Kidney epithelial cell (primary cell): ENCODE data around the gene RILPL1. TPM values are rescaled to one million over a fixed set of nuclear protein-coding genes. Genes with fewer than 3 reads are reported as not detected.

Source experiments
- DNase-seq: peaks from one replicate; pipeline ENCODE4 v3.0.0-alpha.2; 2010; ENCODE audit warnings: low read depth
- H3K27me3 ChIP-seq: 2 replicates; pipeline ENCODE4 v1.6.0; 2011; ENCODE audit warnings: low read length; ENCODE audit not compliant: control insufficient read depth, insufficient read depth
- H3K36me3 ChIP-seq: 2 replicates; pipeline ENCODE4 v1.5.1; 2011; ENCODE audit warnings: low read length; ENCODE audit not compliant: control insufficient read depth, insufficient read depth
- H3K4me3 ChIP-seq: 2 replicates; pipeline ENCODE4 v1.5.1; 2011; ENCODE audit warnings: low read depth, mild to moderate bottlenecking, control low read depth, low read length
- CTCF ChIP-seq: IDR thresholded peaks from 2 replicates; pipeline ENCODE4 v1.5.1; 2011; ENCODE audit warnings: mild to moderate bottlenecking, moderate library complexity, low read length, control low read depth, inconsistent platforms; ENCODE audit not compliant: insufficient read depth, poor library complexity, severe bottlenecking
- total RNA-seq: library from RNA; depleted of rRNA; stranded (reverse); fragments of >200 nt; gene quantifications from 2 replicates; pipeline ENCODE4 v1.2.3, GENCODE V29; 2015

Gene RILPL1
- total RNA-seq, 1 donor from 2014 or later: 12.1 TPM

- Histone ChIP-seq H3K27me3 (no peaks in the 10 kb centered on the region), H3K36me3 (no peaks in the 10 kb centered on the region), H3K4me3 (no peak overlapping the region)
- no peak for DNase-seq
- TF ChIP-seq CTCF: no peak
These were observed 1.5 kb downstream of the RILPL1 start for GRCh38 chr12:123532019-123532418.

- no peak for TF ChIP-seq CTCF
- Histone ChIP-seq H3K4me3 (no peak overlapping the region), H3K36me3 (no peaks in the 10 kb centered on the region), H3K27me3 (no peaks in the 10 kb centered on the region)
- DNase-seq: no peak
These were observed 2.4 kb downstream of the RILPL1 start for GRCh38 chr12:123531091-123531490.

DNA sequence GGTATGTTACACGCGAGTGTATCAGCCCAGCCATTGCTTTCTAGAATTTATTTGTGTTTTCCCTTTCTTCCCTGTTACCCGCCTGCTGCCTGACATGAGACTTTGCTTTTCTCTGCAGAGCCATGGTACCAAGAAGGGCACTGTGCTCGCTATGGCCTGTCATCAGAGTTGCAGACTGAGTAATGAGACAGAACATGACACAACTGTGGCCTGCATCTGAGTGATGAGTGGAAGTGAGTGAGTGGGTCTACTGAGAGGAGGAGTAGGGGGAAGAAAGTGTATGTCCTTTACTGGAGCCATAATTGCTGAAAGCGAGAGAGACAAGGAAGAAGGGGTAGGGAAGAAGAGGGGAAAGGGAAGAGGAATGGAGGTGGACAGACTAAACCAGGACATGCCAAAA, 2.9 kb downstream of the RILPL1 start:
- no peak for TF ChIP-seq CTCF
- DNase-seq: no peak
- Histone ChIP-seq H3K27me3 (no peaks in the 10 kb centered on the region), H3K4me3 (no peak overlapping the region), H3K36me3 (no peaks in the 10 kb centered on the region)

DNA sequence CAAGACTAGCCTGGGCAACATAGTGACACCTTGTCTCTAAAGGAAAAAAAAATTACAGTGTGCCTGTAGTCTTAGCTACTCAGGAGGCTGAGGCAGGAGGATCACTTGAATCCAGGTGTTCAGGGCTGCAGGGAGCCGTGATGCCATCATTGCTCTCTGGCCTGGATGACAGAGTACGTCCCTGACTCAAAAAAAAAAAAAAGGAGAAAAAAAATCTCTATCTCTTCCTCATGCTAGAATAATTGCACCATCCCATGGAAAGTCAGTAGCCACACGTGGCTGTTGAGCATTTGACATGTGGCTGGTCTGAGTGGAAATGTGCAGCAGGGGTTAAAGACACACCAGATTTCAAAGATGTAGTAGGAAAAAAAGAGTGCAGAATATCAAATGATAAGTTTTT, 3.8 kb downstream of the RILPL1 start:
- Histone ChIP-seq H3K27me3 (no peaks in the 10 kb centered on the region), H3K36me3 (no peaks in the 10 kb centered on the region), H3K4me3 (no peak overlapping the region)
- DNase-seq: no peak
- TF ChIP-seq CTCF: no peak

DNA sequence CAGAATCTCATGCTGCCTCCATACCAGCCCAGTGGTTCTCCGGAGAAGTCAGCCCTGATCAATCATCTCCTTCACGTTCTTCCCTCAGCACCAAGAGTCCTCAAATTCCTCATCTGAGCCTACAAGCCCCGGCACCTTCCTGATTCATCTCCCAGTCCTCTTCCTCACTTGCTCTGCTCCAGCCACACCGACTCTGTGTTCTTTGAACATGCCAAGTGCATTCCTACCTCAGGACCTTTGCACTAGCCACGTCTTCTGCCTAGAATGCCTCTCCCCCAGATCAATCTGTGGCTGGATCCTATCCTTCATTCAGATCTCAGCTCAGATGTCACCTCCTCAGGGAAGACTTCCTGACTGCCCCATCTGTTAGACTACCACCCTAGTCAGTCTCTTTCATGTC, 4.7 kb downstream of the RILPL1 start:
- no peak for DNase-seq
- Histone ChIP-seq H3K27me3 (no peaks in the 10 kb centered on the region), H3K36me3 (no peaks in the 10 kb centered on the region), H3K4me3 (no peak overlapping the region)
- no peak for TF ChIP-seq CTCF

- no peak overlapping the region for H3K4me3 ChIP-seq
- DNase-seq: no peak
- no peaks in the 10 kb centered on the region for H3K27me3 ChIP-seq
- no peak for TF ChIP-seq CTCF
- no peaks in the 10 kb centered on the region for H3K36me3 ChIP-seq
These were observed 6.9 kb downstream of the RILPL1 start for GRCh38 chr12:123526542-123527080.
